Brain pericyte (primary cell): ENCODE results near the gene LMNA.
"Not testable (repeated sequence)": the region's sequence is repeated elsewhere in the genome, so short reads cannot be mapped to it uniquely, and the experiment has no call there.

Experiments used
- DNase-seq: peaks from one replicate; pipeline ENCODE4 v3.0.0-alpha.2; 2012; ENCODE audit warnings: low read depth, low spot score

Gene LMNA

GRCh38 chr1:156114101-156114918 is at the start of gene LMNA:
LMNA (plus strand) TSS chr1:156114711; CDS start chr1:156114919, 208 bp downstream.
- peak; percentile 87 for DNase-seq

- no peak for DNase-seq
Measured at GRCh38 chr1:156065212-156065611, 49.3 kb upstream of the LMNA start.

GRCh38 chr1:156065871-156066270 is 48.6 kb upstream of the LMNA start:
- no peak for DNase-seq

GRCh38 chr1:156067262-156067661 is 47.2 kb upstream of the LMNA start:
- no peak for DNase-seq

GRCh38 chr1:156069490-156070455 is 44.7 kb upstream of the LMNA start:
- DNase-seq: no peak

GRCh38 chr1:156070548-156070947 is 44.0 kb upstream of the LMNA start:
- no peak for DNase-seq

- not testable (repeated sequence) for DNase-seq
Measured at GRCh38 chr1:156071332-156071816, 43.1 kb upstream of the LMNA start.

- DNase-seq: no peak
Measured at GRCh38 chr1:156072251-156072650, 42.3 kb upstream of the LMNA start.

GRCh38 chr1:156073110-156073687 is 41.3 kb upstream of the LMNA start:
- no peak for DNase-seq

GRCh38 chr1:156073740-156074139 is 40.8 kb upstream of the LMNA start:
- DNase-seq: no peak

GRCh38 chr1:156074661-156075060 is 39.9 kb upstream of the LMNA start:
- no peak for DNase-seq

GRCh38 chr1:156075162-156075561 is 39.3 kb upstream of the LMNA start:
- no peak for DNase-seq

GRCh38 chr1:156075775-156076204 is 38.7 kb upstream of the LMNA start:
- no peak for DNase-seq

GRCh38 chr1:156076609-156077429 is 37.7 kb upstream of the LMNA start:
- no peak for DNase-seq

- no peak for DNase-seq
Measured at GRCh38 chr1:156077430-156077760, 37.1 kb upstream of the LMNA start.

- DNase-seq: no peak
Measured at GRCh38 chr1:156078728-156079127, 35.8 kb upstream of the LMNA start.

GRCh38 chr1:156079762-156080161 is 34.7 kb upstream of the LMNA start:
- no peak for DNase-seq

- no peak for DNase-seq
Measured at GRCh38 chr1:156080241-156080862, 34.2 kb upstream of the LMNA start.

- no peak for DNase-seq
Measured at GRCh38 chr1:156080863-156081179, 33.7 kb upstream of the LMNA start.

GRCh38 chr1:156081180-156081916 is 33.2 kb upstream of the LMNA start:
- no peak for DNase-seq
